C4-2B (cell line): ENCODE results near the gene CRIP1.

Source experiments
- ZFX ChIP-seq: fragments of 450-650 bp; IDR thresholded peaks from 2 replicates; pipeline ENCODE4 v1.6.1; 2017
- TF ChIP-seq, protein P1 (sequence below): fragments of 450-650 bp; conservative IDR thresholded peaks from 2 replicates; pipeline ENCODE4 v1.5.1; 2017; ENCODE audit warnings: mild to moderate bottlenecking

GRCh38 chr14:105493921-105494605 is 7.4 kb downstream of the CRIP1 start:
- TF ChIP-seq, protein P1, sequence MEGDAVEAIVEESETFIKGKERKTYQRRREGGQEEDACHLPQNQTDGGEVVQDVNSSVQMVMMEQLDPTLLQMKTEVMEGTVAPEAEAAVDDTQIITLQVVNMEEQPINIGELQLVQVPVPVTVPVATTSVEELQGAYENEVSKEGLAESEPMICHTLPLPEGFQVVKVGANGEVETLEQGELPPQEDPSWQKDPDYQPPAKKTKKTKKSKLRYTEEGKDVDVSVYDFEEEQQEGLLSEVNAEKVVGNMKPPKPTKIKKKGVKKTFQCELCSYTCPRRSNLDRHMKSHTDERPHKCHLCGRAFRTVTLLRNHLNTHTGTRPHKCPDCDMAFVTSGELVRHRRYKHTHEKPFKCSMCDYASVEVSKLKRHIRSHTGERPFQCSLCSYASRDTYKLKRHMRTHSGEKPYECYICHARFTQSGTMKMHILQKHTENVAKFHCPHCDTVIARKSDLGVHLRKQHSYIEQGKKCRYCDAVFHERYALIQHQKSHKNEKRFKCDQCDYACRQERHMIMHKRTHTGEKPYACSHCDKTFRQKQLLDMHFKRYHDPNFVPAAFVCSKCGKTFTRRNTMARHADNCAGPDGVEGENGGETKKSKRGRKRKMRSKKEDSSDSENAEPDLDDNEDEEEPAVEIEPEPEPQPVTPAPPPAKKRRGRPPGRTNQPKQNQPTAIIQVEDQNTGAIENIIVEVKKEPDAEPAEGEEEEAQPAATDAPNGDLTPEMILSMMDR: no peak
- no peak for TF ChIP-seq ZFX
